Naive thymus-derived CD4-positive, alpha-beta T cell (primary cell): ENCODE results near the gene PEX5L. TPM values are rescaled to one million over a fixed set of nuclear protein-coding genes. Genes with fewer than 3 reads are reported as not detected.

Source experiments
- ATAC-seq: fragments of 150-1000 bp; cut with Tn5 transposase; 2 replicates; pipeline ENCODE4 v1.10.0; 2021; ENCODE audit warnings: mild to moderate bottlenecking, moderate library complexity
- CTCF ChIA-PET: fragments of 350-600 bp; sonication (Branson Sonifier 250); formaldehyde crosslinking; loops from one replicate; lab custom pipeline; 2021; ENCODE audit warnings: antibody characterized with exemption; lab: Charles Lee
- POLR2A ChIA-PET: fragments of 350-600 bp; sonication (Branson Sonifier 250); formaldehyde crosslinking; loops from one replicate; lab custom pipeline; 2021; ENCODE audit warnings: antibody characterized with exemption, inconsistent platforms; lab: Charles Lee
- DNase-seq, 9 donors: peaks; one replicate each; pipeline versions ENCODE4 v3.0.0 to v3.0.0-alpha.2; 2020 to 2022; ENCODE audit warnings: mixed read lengths in 1 of 9
- H3K27ac ChIP-seq: one replicate; pipeline ENCODE4 v1.7.0; 2013; ENCODE audit warnings: mild to moderate bottlenecking, low read depth, low read length, moderate library complexity
- H3K27me3 ChIP-seq, 2 donors: one replicate each; pipeline ENCODE4 v1.7.0; 2013; ENCODE audit warnings: low read length in 2 of 2, mild to moderate bottlenecking in 2 of 2, moderate library complexity in 2 of 2; ENCODE audit not compliant: control insufficient read depth in 2 of 2, insufficient read depth in 2 of 2
- H3K36me3 ChIP-seq, 3 experiments: 1 replicate in 2 of 3; 2 replicates in 1 of 3; pipeline ENCODE4 v1.7.0; 2013; ENCODE audit warnings: low read length in 3 of 3, mild to moderate bottlenecking in 3 of 3, moderate library complexity in 1 of 3; ENCODE audit not compliant: insufficient read depth in 3 of 3, control insufficient read depth in 2 of 3
- H3K4me1 ChIP-seq, 2 donors: one replicate each; pipeline ENCODE4 v1.7.0; 2013; ENCODE audit warnings: low read length in 2 of 2, mild to moderate bottlenecking in 2 of 2, moderate library complexity in 1 of 2; ENCODE audit not compliant: control insufficient read depth in 2 of 2, insufficient read depth in 2 of 2
- H3K4me3 ChIP-seq: 2 replicates; pipeline ENCODE4 v1.7.0; 2013; ENCODE audit warnings: mild to moderate bottlenecking, low read length
- H3K9me3 ChIP-seq, 3 experiments: 1 replicate in 2 of 3; 2 replicates in 1 of 3; pipeline ENCODE4 v1.7.0; 2013; ENCODE audit warnings: low read length in 3 of 3; ENCODE audit not compliant: control insufficient read depth in 2 of 3
- H3K27ac Mint-ChIP-seq, 9 donors: one replicate each; pipeline ENCODE4 v1.8.0; 2020 to 2022; ENCODE audit warnings: mixed read lengths in 9 of 9, mild to moderate bottlenecking in 8 of 9, moderate library complexity in 5 of 9, inconsistent platforms in 2 of 9
- H3K27me3 Mint-ChIP-seq, 5 donors: one replicate each; pipeline ENCODE4 v1.8.0; 2021 to 2022; ENCODE audit warnings: mixed read lengths in 5 of 5, mild to moderate bottlenecking in 1 of 5
- H3K36me3 Mint-ChIP-seq, 5 donors: one replicate each; pipeline ENCODE4 v1.8.0; 2020 to 2022; ENCODE audit warnings: mixed read lengths in 5 of 5, mild to moderate bottlenecking in 3 of 5, inconsistent platforms in 1 of 5
- H3K4me1 Mint-ChIP-seq, 7 donors: one replicate each; pipeline ENCODE4 v1.8.0; 2020 to 2022; ENCODE audit warnings: mixed read lengths in 7 of 7, mild to moderate bottlenecking in 3 of 7, inconsistent platforms in 1 of 7
- H3K4me3 Mint-ChIP-seq, 10 donors: one replicate each; pipeline ENCODE4 v1.8.0; 2020 to 2022; ENCODE audit warnings: mild to moderate bottlenecking in 10 of 10, mixed read lengths in 10 of 10, moderate library complexity in 6 of 10, inconsistent platforms in 2 of 10
- H3K9me3 Mint-ChIP-seq, 11 donors: one replicate each; pipeline ENCODE4 v1.8.0; 2020 to 2022; ENCODE audit warnings: mixed read lengths in 11 of 11, mild to moderate bottlenecking in 4 of 11, inconsistent platforms in 1 of 11, moderate library complexity in 1 of 11
- intact Hi-C, 2 donors: fragments of 100-400 bp; cut with micrococcal nuclease; formaldehyde crosslinking; loops; one replicate each; pipeline ENCODE4 v1.15.1; 2023
- polyA plus RNA-seq, 2 donors: library from polyadenylated mRNA; unstranded; fragments of 300-500 nt; fragmentation: Illumina TruSeq; gene quantifications; one replicate each; pipeline ENCODE4 v1.2.3, GENCODE V29; 2021
- total RNA-seq, 6 experiments: library from RNA in 5 of 6; stranded (reverse) in 5 of 6; gene quantifications; 1 replicate in 5 of 6; 2 replicates in 1 of 6; pipeline ENCODE4 v1.2.3 and lab custom pipeline; 2021 to 2026

Gene PEX5L
- total and polyA plus RNA-seq, 7 experiments from 2014 or later = 0.08 to 0.46 TPM; not detected in 5

DNA sequence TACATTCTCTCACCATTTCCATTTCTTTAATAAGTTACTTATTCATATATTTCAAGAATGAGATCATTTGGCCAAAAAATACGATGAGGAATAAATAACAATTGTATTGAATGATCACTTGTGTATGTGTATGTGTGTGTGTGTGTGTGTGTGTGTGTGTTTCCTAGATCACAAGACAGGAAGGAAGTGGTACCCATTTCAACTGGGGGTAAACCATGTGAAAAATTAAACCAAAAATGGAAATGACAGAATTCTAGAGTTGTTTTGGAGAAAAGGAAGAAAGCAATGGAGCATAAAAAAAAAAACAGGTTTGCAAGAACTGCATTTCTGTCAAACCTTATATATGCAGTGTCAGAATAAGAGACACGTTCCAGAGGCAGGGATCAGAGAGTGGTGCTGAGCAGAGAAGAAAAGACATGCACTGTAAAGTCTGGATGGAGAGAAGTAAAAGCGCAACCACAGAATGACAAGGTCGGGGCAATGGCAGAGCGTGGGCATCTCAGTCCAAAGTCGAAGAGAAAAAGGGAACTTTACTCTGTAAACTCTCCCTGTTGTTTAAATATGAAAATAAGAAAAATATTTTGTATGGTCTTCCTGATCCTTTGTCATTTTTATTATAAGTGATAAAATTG lies 75.5 kb downstream of the PEX5L start:
- Mint-ChIP-seq H3K27ac (no peak overlapping the region), H3K36me3 (no peaks in the 10 kb centered on the region), H3K4me3 (no peak overlapping the region), H3K4me1 (peaks cover 0 to 20% (median 2%) of the 10 kb centered on the region in 7 donors), H3K27me3 (peaks cover 25 to 52% (median 30%) of the 10 kb centered on the region in 5 donors), H3K9me3 (peaks cover 0 to 4% (median 0%) of the 10 kb centered on the region in 11 donors)
- ATAC-seq (no peak), DNase-seq (no peak)
- no peaks in the 10 kb centered on the region for H3K36me3 ChIP-seq
- no peaks in the 10 kb centered on the region for H3K9me3 ChIP-seq
- H3K27me3 ChIP-seq = no peaks in the 10 kb centered on the region
- no peak overlapping the region for H3K27ac ChIP-seq
- intact Hi-C loops = no loop called here
- no peak overlapping the region for H3K4me3 ChIP-seq
- ChIA-PET CTCF (no interaction called here), POLR2A (no interaction called here)
- no peaks in the 10 kb centered on the region for H3K4me1 ChIP-seq

DNA sequence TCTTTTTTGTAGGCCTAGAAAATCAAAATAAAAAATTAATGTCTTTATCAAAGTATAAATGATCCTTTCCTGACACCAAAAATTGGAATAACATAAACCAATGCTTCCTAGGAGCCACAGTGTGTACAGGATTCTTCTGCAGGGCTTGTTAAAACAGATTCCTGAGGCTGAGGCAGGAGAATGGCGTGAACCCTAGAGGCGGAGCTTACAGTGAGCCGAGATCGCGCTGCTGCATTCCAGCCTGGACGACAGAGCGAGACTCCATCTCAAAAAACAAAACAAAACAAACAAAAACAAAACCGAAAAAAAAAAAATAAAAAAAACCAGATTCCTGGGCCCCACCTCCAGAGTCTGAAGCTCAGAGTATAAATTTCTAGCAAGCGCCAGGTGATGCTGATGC lies 78.0 kb downstream of the PEX5L start:
- Histone ChIP-seq H3K4me3 (no peak overlapping the region), H3K27me3 (no peaks in the 10 kb centered on the region), H3K27ac (no peak overlapping the region), H3K9me3 (no peaks in the 10 kb centered on the region), H3K4me1 (no peaks in the 10 kb centered on the region), H3K36me3 (no peaks in the 10 kb centered on the region)
- Mint-ChIP-seq H3K27me3 (peaks cover 22 to 41% (median 30%) of the 10 kb centered on the region in 5 donors), H3K4me1 (peaks cover 0 to 32% (median 2%) of the 10 kb centered on the region in 7 donors), H3K36me3 (no peaks in the 10 kb centered on the region), H3K9me3 (peaks cover 0 to 4% (median 0%) of the 10 kb centered on the region in 11 donors), H3K4me3 (no peak overlapping the region), H3K27ac (no peak overlapping the region)
- no peak for ATAC-seq
- intact Hi-C loops = no loop called here
- ChIA-PET POLR2A (no interaction called here), CTCF (interaction anchor here (0.7 kb wide), 1 partner anchor 35 kb away, joined by 3 read pairs; no protein-coding TSS in a partner anchor)
- DNase-seq = no peak

DNA sequence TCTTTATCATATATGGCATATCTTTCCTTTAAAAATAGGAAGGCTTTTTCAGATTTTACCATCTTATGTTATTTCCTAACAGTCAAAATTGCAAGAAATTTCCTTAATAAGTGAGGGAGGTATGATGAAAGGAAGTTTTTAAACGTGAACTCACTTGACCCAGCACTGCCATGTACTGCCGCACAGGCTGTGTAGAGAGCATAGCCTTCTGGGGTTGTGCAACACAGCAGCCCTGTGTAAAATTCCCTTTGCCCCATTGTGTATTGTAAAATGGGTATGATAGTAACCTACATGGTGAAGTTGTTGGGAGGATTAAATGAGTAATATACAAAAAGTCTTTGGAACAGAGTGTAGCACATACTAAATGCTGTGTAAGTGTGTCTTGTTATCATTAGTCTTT lies 78.6 kb downstream of the PEX5L start:
- H3K4me1 Mint-ChIP-seq = peaks cover 0 to 32% (median 2%) of the 10 kb centered on the region in 7 donors
- Histone ChIP-seq H3K36me3 (no peaks in the 10 kb centered on the region), H3K4me3 (no peak overlapping the region), H3K27me3 (no peaks in the 10 kb centered on the region), H3K27ac (no peak overlapping the region), H3K4me1 (no peaks in the 10 kb centered on the region), H3K9me3 (no peaks in the 10 kb centered on the region)
- no peaks in the 10 kb centered on the region for H3K36me3 Mint-ChIP-seq
- H3K4me3 Mint-ChIP-seq = no peak overlapping the region
- no peak overlapping the region for H3K27ac Mint-ChIP-seq
- ChIA-PET POLR2A (no interaction called here), CTCF (no interaction called here)
- intact Hi-C loops = no loop called here
- no peak for DNase-seq
- H3K9me3 Mint-ChIP-seq = peaks cover 0 to 4% (median 0%) of the 10 kb centered on the region in 11 donors
- no peak for ATAC-seq
- H3K27me3 Mint-ChIP-seq = peaks cover 22 to 44% (median 34%) of the 10 kb centered on the region in 5 donors

DNA sequence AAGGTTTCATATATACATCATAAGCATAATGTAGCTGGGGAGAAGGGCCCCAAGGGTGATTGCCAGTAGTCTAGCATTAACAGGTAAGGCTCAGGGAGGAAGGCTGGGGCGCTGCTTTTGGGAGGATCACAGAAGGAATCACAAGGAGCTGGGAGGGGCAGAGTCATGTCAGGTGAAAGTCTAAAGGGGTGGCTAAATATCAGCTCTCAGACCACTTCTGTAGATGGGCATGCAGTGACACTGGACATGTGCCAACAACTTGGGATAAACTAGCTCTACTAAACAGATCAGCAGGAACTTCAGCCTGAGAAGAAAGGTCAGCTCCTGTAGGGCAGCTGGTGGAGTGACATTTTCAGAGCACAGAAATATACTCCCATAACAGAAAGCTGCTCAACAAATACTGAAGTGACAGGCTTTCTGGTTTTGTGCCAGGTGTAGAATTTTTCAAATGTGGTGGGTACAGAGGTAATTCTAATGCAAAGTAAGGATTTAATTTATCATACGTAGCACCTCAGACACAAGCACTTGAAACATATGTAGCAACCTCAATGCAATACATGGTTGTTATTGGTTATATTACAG lies 79.4 kb downstream of the PEX5L start:
- POLR2A ChIA-PET = no interaction called here
- CTCF ChIA-PET = no interaction called here
- Histone ChIP-seq H3K27me3 (no peaks in the 10 kb centered on the region), H3K27ac (no peak overlapping the region), H3K9me3 (no peaks in the 10 kb centered on the region), H3K4me1 (no peaks in the 10 kb centered on the region), H3K4me3 (no peak overlapping the region), H3K36me3 (no peaks in the 10 kb centered on the region)
- H3K9me3 Mint-ChIP-seq = peaks cover 0 to 4% (median 0%) of the 10 kb centered on the region in 11 donors
- no peak for ATAC-seq
- H3K4me3 Mint-ChIP-seq = peak overlapping the region in 1 of 10 donors; percentile 52
- H3K27me3 Mint-ChIP-seq = peaks cover 17 to 47% (median 29%) of the 10 kb centered on the region in 5 donors
- peaks cover 0 to 32% (median 2%) of the 10 kb centered on the region in 7 donors for H3K4me1 Mint-ChIP-seq
- H3K36me3 Mint-ChIP-seq = no peaks in the 10 kb centered on the region
- DNase-seq = no peak
- intact Hi-C loops = no loop called here
- peak overlapping the region in 1 of 9 donors; percentile 61 for H3K27ac Mint-ChIP-seq

DNA sequence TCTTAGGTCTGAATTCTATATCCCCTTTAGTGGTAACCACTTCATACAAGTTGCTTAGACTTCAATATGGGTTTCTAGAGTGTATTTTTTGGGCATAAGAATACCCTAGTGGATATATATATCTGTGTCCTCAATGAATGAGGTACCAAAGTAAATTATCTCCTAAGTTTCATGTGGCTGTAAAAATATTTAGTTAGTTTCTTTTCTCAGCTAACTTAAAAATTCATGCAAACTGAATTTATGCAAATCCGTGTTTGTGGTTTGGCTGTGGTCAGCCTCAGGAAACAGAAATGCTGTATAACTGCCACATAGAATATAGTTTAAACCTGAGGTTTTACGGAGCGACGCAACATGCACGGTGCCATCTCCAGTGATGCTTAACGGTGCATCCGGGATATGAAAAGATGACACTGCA lies 80.3 kb downstream of the PEX5L start:
- peaks cover 0 to 5% (median 0%) of the 10 kb centered on the region in 11 donors for H3K9me3 Mint-ChIP-seq
- ATAC-seq (no peak), DNase-seq (peak in 3 of 9 donors; percentile 0 to 25 (median 6))
- H3K9me3 ChIP-seq = no peaks in the 10 kb centered on the region
- ChIA-PET POLR2A (no interaction called here), CTCF (no interaction called here)
- H3K36me3 ChIP-seq = no peaks in the 10 kb centered on the region
- peak overlapping the region in 1 of 10 donors; percentile 52 for H3K4me3 Mint-ChIP-seq
- H3K36me3 Mint-ChIP-seq = no peaks in the 10 kb centered on the region
- H3K27me3 ChIP-seq = no peaks in the 10 kb centered on the region
- no peak overlapping the region for H3K27ac ChIP-seq
- no peak overlapping the region for H3K27ac Mint-ChIP-seq
- peaks cover 0 to 32% (median 2%) of the 10 kb centered on the region in 7 donors for H3K4me1 Mint-ChIP-seq
- intact Hi-C loops = no loop called here
- H3K4me3 ChIP-seq = no peak overlapping the region
- no peaks in the 10 kb centered on the region for H3K4me1 ChIP-seq
- H3K27me3 Mint-ChIP-seq = peaks cover 16 to 53% (median 29%) of the 10 kb centered on the region in 5 donors

DNA sequence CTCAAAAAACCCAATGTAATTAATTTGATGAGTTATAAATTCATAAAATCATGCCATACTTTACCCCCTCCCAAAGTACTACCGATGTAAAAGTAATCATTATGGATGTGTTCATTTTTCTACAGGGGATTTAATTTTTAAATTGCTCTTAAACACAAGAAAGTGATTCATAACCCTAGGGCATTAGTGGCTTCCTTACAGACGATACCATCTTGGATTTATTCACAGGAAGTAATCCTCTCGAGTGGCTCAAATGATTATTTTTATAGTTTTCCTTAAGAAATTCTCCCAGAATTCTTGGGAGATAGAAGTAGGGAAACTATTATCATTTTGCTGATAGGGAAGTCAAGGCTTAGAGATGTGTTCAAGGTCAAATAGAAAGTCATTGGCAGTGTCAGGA lies 80.9 kb downstream of the PEX5L start:
- POLR2A ChIA-PET = no interaction called here

More for the DNA sequence above, 80.9 kb downstream of the PEX5L start:
- H3K27me3 Mint-ChIP-seq = peaks cover 13 to 53% (median 27%) of the 10 kb centered on the region in 5 donors
- Histone ChIP-seq H3K27ac (no peak overlapping the region), H3K9me3 (no peaks in the 10 kb centered on the region), H3K4me1 (no peaks in the 10 kb centered on the region), H3K27me3 (no peaks in the 10 kb centered on the region), H3K4me3 (no peak overlapping the region), H3K36me3 (no peaks in the 10 kb centered on the region)
- DNase-seq = no peak
- CTCF ChIA-PET = no interaction called here
- intact Hi-C loops = no loop called here
- no peaks in the 10 kb centered on the region for H3K36me3 Mint-ChIP-seq
- peaks cover 0 to 28% (median 0%) of the 10 kb centered on the region in 7 donors for H3K4me1 Mint-ChIP-seq
- no peak for ATAC-seq
- no peak overlapping the region for H3K27ac Mint-ChIP-seq
- H3K9me3 Mint-ChIP-seq = peaks cover 0 to 4% (median 0%) of the 10 kb centered on the region in 11 donors
- no peak overlapping the region for H3K4me3 Mint-ChIP-seq
